Activated naive CD4-positive, alpha-beta T cell treated with anti-CD3 and anti-CD28 coated beads for 36 hours (primary cell): ENCODE data around the gene CRACR2A. TPM values are rescaled to one million over a fixed set of nuclear protein-coding genes. Genes with fewer than 3 reads are reported as not detected.

Experiments used
- CTCF ChIA-PET: fragments of 350-600 bp; sonication (Branson Sonifier 250); formaldehyde crosslinking; loops from one replicate; lab custom pipeline; 2021; ENCODE audit warnings: antibody characterized with exemption; lab: Charles Lee
- DNase-seq: peaks from one replicate; pipeline ENCODE4 v3.0.0-alpha.2; 2020
- H3K27ac Mint-ChIP-seq: one replicate; pipeline ENCODE4 v1.8.0; 2021; ENCODE audit warnings: mild to moderate bottlenecking, mixed read lengths
- H3K27me3 Mint-ChIP-seq: one replicate; pipeline ENCODE4 v1.8.0; 2021; ENCODE audit warnings: low read depth, mixed read lengths
- H3K36me3 Mint-ChIP-seq: one replicate; pipeline ENCODE4 v1.8.0; 2021; ENCODE audit warnings: low read depth, mixed read lengths
- H3K4me1 Mint-ChIP-seq: one replicate; pipeline ENCODE4 v1.8.0; 2021; ENCODE audit warnings: low read depth, mixed read lengths
- H3K4me3 Mint-ChIP-seq: one replicate; pipeline ENCODE4 v1.8.0; 2021; ENCODE audit warnings: mild to moderate bottlenecking, moderate library complexity, mixed read lengths
- H3K9me3 Mint-ChIP-seq: one replicate; pipeline ENCODE4 v1.8.0; 2021; ENCODE audit warnings: mixed read lengths
- intact Hi-C: fragments of 100-400 bp; cut with micrococcal nuclease; formaldehyde crosslinking; loops from one replicate; pipeline ENCODE4 v1.15.1; 2023
- total RNA-seq, 2 experiments: library from RNA; stranded (reverse); gene quantifications; one replicate each; pipeline ENCODE4 v1.2.3, GENCODE V29; 2021

The CRACR2A gene
- total RNA-seq, 2 experiments from 2014 or later, result 19.0 to 20.7 TPM

DNA sequence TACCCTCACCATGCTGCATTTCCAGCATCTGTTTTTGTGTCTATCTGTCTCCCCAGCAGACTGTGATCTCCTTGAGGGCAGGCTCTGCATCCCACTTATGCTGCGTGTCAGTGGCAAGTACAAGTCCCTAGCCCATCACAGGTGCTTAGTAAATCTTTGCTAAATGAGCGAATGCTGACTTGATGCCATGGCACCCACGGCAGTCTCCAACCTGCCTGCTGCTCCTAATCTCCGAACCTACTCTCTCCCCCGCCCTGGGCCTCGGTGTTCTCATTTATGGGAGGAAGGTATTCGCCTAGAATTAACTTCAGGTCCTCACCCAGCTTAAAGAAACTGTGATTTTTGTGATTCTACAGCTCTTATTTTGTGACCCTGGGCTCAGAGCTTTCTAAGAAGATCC is 152.0 kb downstream of the CRACR2A start:
- Mint-ChIP-seq H3K27ac (no peak overlapping the region), H3K36me3 (no peaks in the 10 kb centered on the region), H3K27me3 (no peaks in the 10 kb centered on the region), H3K4me3 (no peak overlapping the region), H3K9me3 (no peaks in the 10 kb centered on the region), H3K4me1 (no peaks in the 10 kb centered on the region)
- intact Hi-C loops, result no loop called here
- no peak for DNase-seq
- CTCF ChIA-PET, result no interaction called here

- H3K4me3 Mint-ChIP-seq, result no peak overlapping the region
- H3K36me3 Mint-ChIP-seq, result no peaks in the 10 kb centered on the region
- no peak overlapping the region for H3K27ac Mint-ChIP-seq
- intact Hi-C loops, result no loop called here
- no peaks in the 10 kb centered on the region for H3K27me3 Mint-ChIP-seq
- no peaks in the 10 kb centered on the region for H3K4me1 Mint-ChIP-seq
- CTCF ChIA-PET, result no interaction called here
- no peak for DNase-seq
- no peaks in the 10 kb centered on the region for H3K9me3 Mint-ChIP-seq
These were observed 152.7 kb downstream of the CRACR2A start for GRCh38 chr12:3600039-3600720.

- Mint-ChIP-seq H3K9me3 (no peaks in the 10 kb centered on the region), H3K27ac (no peak overlapping the region), H3K36me3 (no peaks in the 10 kb centered on the region)
These were observed 153.7 kb downstream of the CRACR2A start for GRCh38 chr12:3598896-3599860.

DNA sequence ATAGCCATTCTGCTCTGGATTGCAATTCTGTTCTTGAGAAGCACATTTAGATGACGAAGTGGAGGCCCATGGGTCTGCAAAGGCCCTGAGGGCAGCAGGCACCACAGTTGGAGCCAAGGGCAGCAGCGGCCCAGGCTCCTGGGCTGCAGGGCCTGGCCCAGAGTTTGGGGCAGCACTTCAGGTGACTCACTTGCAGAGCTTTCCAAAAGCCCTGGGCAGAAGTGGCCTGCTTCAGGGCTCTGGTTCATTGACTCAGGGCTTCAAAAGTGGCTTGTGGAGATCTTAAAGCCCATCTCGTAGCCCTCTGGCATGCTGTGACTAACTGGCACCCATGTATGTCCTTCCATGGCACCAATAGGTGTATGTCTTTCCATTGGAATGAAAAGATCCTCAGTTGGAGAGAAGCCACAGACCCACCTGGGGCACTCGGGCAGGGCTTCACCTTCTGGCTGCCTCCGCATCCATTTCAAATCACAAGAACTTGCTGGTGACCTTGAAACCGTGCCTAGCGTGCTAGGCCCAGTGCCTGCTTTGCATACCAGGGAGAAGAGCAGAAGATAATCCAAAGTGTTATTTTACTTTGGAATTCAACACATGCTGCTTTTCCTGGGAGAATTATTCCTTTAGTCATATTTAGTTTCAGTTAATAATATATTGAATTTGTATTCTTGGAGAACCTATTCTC is 155.2 kb downstream of the CRACR2A start:
- H3K4me3 Mint-ChIP-seq, result no peak overlapping the region
- CTCF ChIA-PET, result no interaction called here
- H3K27me3 Mint-ChIP-seq, result no peaks in the 10 kb centered on the region
- intact Hi-C loops, result no loop called here
- H3K4me1 Mint-ChIP-seq, result no peaks in the 10 kb centered on the region
- H3K36me3 Mint-ChIP-seq, result no peaks in the 10 kb centered on the region
- no peaks in the 10 kb centered on the region for H3K9me3 Mint-ChIP-seq
- H3K27ac Mint-ChIP-seq, result no peak overlapping the region
- no peak for DNase-seq

More at GRCh38 chr12:3598896-3599860, 153.7 kb downstream of the CRACR2A start:
- intact Hi-C loops, result no loop called here
- H3K4me1 Mint-ChIP-seq, result no peaks in the 10 kb centered on the region
- CTCF ChIA-PET, result no interaction called here
- H3K27me3 Mint-ChIP-seq, result no peaks in the 10 kb centered on the region
- no peak overlapping the region for H3K4me3 Mint-ChIP-seq
- no peak for DNase-seq

DNA sequence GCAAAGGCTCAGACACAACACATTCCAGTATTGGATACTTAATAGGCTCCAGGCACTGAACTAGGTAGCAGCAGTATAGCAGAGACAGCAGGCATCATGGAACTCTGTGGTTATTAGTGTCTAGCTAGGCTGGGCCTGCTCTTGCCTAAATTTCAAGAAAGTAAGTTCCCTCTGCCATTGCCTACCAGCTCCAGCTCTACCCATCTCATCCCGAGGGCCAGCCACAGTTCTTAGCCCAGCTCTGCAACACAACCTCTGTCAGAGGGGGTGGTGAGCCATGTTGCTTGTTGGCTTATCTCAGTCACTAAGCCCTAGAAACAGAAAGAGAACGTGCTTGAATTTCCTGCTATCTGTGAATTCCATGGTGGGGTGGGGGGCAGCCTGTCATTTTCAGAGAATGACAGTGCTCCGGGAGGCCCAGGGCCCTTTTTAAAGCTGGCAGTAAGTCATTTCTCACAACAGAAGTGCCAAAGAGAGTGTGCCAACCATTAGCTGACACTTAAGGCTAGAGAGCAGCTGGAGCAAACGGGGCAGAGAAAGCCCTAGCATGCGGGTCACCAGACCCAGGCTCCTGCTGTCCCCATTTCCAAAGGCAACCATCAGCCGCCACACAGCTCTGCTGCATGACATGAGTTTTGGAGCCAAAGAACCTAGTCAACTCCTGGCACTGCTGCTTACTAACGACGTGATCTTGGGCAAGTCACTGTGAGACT is 156.1 kb downstream of the CRACR2A start:
- DNase-seq, result no peak
- Mint-ChIP-seq H3K4me3 (no peak overlapping the region), H3K9me3 (no peaks in the 10 kb centered on the region), H3K27me3 (no peaks in the 10 kb centered on the region), H3K36me3 (no peaks in the 10 kb centered on the region), H3K27ac (no peak overlapping the region), H3K4me1 (no peaks in the 10 kb centered on the region)
- CTCF ChIA-PET, result interaction anchor here (1.0 kb wide), 1 partner anchor 404 kb away, joined by 3 read pairs; no protein-coding TSS in a partner anchor
- intact Hi-C loops, result no loop called here

- Mint-ChIP-seq H3K4me3 (no peak overlapping the region), H3K27me3 (peaks cover 3% of the 10 kb centered on the region), H3K27ac (no peak overlapping the region), H3K36me3 (no peaks in the 10 kb centered on the region), H3K9me3 (no peaks in the 10 kb centered on the region), H3K4me1 (no peaks in the 10 kb centered on the region)
- CTCF ChIA-PET, result no interaction called here
- intact Hi-C loops, result no loop called here
- no peak for DNase-seq
These were observed 157.2 kb downstream of the CRACR2A start for GRCh38 chr12:3595721-3596120.

GRCh38 chr12:3594966-3595365 is 157.9 kb downstream of the CRACR2A start:
- no peaks in the 10 kb centered on the region for H3K9me3 Mint-ChIP-seq
- no peak overlapping the region for H3K4me3 Mint-ChIP-seq
- H3K27me3 Mint-ChIP-seq, result peaks cover 5% of the 10 kb centered on the region
- H3K4me1 Mint-ChIP-seq, result no peaks in the 10 kb centered on the region
- H3K36me3 Mint-ChIP-seq, result no peaks in the 10 kb centered on the region
- CTCF ChIA-PET, result interaction anchor here (0.6 kb wide), 1 partner anchor 1867 kb away, joined by 3 read pairs; no protein-coding TSS in a partner anchor
- H3K27ac Mint-ChIP-seq, result no peak overlapping the region
- no peak for DNase-seq
- intact Hi-C loops, result no loop called here

DNA sequence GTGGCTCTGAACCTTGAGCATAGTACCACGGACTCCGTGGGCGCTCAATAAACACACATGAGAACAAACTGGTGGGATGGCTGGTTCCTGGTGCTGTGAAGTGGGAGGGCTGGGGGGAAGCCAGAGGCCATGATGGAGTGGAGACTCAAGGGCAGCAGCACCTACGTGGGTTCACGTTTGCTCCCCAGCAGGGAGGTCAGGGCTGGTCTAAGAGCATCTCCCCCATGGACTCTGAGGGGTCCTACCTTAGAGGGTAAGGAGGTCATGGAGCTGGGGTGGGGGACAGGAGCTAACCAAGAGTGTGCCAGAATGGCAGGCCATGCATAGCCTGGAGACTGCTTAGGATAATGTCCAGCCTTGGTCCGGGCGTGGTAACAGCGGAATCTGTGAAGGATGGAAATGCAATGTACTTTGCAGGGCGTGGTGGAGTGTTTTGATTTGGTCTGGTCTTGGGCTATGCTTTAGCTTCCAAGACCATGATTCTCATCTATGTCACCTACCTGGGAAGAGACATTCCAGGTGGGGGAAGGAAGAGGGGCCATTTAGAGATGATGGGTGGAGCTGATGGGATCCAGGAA is 158.9 kb downstream of the CRACR2A start:
- H3K27me3 Mint-ChIP-seq, result peaks cover 5% of the 10 kb centered on the region
- intact Hi-C loops, result no loop called here
- H3K4me3 Mint-ChIP-seq, result no peak overlapping the region
- H3K36me3 Mint-ChIP-seq, result no peaks in the 10 kb centered on the region
- H3K4me1 Mint-ChIP-seq, result no peaks in the 10 kb centered on the region
- H3K9me3 Mint-ChIP-seq, result no peaks in the 10 kb centered on the region
- CTCF ChIA-PET, result no interaction called here
- no peak for DNase-seq
- no peak overlapping the region for H3K27ac Mint-ChIP-seq

DNA sequence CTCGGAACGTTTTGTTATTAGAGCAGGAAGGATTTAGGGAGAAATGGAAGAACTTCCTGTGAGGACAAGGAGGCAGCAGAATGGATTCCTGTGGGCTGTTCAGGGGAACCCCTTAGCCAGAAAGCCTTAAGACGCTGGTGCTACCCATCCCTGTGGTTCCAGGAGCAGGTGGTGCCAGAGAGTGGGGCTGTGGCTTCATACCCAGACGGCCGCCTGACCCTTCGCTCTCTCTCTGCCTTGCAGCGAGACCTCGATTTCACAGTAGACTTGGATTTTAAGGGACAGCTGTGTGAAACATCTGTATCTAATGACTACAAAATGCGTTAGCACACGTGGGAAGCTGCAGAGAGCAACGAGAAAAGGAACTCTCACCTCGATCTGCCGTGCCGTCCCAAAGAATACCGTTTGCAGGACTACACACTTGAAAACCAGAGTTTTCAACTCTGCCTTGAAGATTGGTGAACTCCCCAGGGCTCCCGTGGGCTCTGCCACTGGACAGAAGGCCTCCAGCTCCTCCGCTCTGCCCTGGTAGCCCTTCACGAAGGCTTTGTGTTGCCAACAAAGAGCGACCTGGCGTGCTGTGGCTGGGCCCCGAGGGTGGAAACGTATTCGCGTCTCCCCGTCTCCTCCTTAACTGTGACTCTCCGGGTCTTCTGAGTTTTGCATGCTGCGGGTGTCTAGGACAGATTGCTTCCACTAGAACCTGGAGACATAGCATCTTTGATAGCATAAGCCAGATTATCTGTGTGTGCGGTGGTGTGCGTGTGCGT is 159.9 kb downstream of the CRACR2A start:
- no peak overlapping the region for H3K4me3 Mint-ChIP-seq
- intact Hi-C loops, result no loop called here
- no peak overlapping the region for H3K27ac Mint-ChIP-seq
- H3K9me3 Mint-ChIP-seq, result no peaks in the 10 kb centered on the region
- H3K4me1 Mint-ChIP-seq, result no peaks in the 10 kb centered on the region
- H3K36me3 Mint-ChIP-seq, result no peaks in the 10 kb centered on the region
- DNase-seq, result no peak
- CTCF ChIA-PET, result no interaction called here
- H3K27me3 Mint-ChIP-seq, result peaks cover 5% of the 10 kb centered on the region

DNA sequence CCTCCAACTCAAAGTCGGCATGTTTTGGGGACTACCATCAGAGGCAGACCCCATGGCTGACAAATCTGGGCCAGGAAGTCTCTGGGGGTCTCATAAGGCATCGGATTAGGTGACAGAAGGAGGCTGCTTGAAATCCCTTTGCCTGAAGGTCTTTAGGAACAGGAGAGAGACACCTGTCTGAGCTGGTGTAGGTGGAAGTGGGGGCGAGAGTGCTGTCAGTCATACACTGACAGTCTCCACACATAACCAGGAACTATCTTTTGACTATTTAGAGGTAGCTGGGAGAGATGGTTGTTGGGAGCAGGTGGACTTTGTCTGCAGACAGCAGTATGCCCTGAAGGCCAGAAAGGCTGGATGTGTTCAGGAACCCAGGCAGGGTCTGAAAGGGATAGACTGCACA is 163.2 kb downstream of the CRACR2A start:
- CTCF ChIA-PET, result no interaction called here
- H3K27me3 Mint-ChIP-seq, result peaks cover 5% of the 10 kb centered on the region
- no peaks in the 10 kb centered on the region for H3K36me3 Mint-ChIP-seq
- intact Hi-C loops, result no loop called here
- H3K27ac Mint-ChIP-seq, result no peak overlapping the region
- no peaks in the 10 kb centered on the region for H3K9me3 Mint-ChIP-seq
- H3K4me1 Mint-ChIP-seq, result no peaks in the 10 kb centered on the region
- H3K4me3 Mint-ChIP-seq, result no peak overlapping the region
- no peak for DNase-seq

GRCh38 chr12:3587402-3588013 is 165.4 kb downstream of the CRACR2A start:
- intact Hi-C loops, result no loop called here

More at GRCh38 chr12:3587402-3588013, 165.4 kb downstream of the CRACR2A start:
- H3K4me1 Mint-ChIP-seq, result no peaks in the 10 kb centered on the region
- DNase-seq, result no peak
- H3K4me3 Mint-ChIP-seq, result no peak overlapping the region
- no peaks in the 10 kb centered on the region for H3K36me3 Mint-ChIP-seq
- peaks cover 5% of the 10 kb centered on the region for H3K27me3 Mint-ChIP-seq
- no peaks in the 10 kb centered on the region for H3K9me3 Mint-ChIP-seq
- H3K27ac Mint-ChIP-seq, result no peak overlapping the region
- CTCF ChIA-PET, result interaction anchor here (2.0 kb wide), 1 partner anchor 287 kb away, joined by 7 read pairs; no protein-coding TSS in a partner anchor
